HG03045 (cell line): Measurements from ENCODE around the gene RSKR.
"Not testable (repeated sequence)": the region's sequence is repeated elsewhere in the genome, so short reads cannot be mapped to it uniquely, and the experiment has no call there.

Experiments used
- ATAC-seq: cut with Tn5 transposase; IDR thresholded peaks from one replicate; pipeline ENCODE4 v1.9.1; 2021; ENCODE audit warnings: mild to moderate bottlenecking, moderate library complexity; ENCODE audit not compliant: unreplicated experiment

Gene RSKR

DNA sequence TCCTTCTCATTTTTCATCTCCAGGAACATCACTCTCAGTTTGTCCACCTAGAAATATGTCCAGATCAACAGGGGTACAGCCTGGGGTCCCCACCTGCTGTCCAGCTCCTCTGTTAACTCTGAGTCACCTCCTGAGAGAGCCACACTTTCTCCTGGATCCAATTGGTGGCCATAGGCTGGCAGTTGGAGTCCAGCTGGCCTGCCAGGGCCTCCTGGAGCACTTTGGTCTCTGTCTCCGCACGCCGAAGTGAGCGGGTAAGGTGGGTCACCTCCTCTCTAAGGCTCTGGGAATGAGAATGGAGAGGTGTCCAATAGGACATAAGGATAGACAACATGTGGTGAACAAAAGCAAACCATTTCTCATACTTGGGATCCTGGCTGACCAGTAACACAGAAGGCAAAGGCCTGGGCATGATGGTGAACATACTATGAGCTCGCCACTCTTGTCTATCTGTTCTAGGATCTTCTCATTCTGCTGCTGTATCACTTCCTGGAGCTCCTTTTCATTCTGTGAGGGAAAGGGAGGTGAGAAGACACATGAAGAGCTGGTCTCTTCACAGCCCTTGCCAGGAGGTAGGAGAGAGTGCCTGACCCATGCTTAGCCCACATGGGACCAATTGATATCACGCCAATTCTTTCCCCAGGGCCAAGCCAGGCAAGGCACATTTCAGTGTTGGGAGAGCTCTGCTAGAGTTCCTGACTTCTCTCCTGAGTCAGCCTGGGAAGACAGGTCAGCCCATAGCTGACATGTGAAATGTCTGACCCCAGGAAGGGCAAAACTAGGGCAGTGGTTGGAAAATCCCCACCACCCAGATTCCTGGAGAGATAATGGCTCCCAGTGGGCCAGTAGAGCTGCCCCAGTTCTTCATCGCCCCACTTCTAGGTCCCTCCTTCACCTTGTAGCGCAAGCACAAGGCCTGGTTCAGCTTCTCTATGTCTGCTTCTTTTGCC lies 35.5 kb downstream of the RSKR start:
- no peak for ATAC-seq

- ATAC-seq: no peak
Measured at GRCh38 chr17:28577466-28577824, 36.5 kb downstream of the RSKR start.

DNA sequence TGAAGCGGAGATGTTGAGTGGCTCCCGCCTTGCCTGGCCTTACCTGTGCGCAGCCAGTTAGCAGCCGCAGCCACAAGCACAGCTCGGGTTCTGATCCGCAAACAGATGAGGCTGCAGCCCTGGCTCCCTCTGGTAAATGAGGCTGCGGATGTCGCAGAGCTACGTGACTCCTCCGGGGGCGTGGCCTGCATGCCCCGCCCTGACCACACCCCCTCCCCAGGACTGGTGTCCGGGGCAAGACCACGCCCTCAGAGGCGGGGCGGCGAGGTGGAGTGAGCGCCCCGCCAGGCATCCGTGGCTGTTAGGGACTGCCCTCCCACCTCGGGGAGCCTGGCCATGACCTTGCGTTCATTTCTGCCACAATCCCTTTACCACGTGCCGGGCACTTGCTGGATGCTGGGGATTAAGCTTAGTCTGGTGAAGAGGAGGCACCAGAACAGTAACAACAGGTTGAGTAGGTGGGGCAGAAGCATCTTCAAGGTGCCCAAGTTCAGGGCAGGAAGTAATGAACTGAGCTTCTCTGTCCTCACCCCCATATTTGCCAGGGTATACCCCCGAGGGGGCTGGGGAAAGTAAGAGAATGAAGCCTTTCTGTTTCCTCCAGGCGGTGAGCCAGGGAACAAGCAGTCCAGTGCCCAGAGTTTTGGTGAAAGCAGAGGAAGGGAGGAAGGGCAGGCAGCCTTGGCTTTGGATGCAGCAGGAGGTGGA lies 37.1 kb downstream of the RSKR start, which contains the start of gene ALDOC:
TSS of gene ALDOC (minus strand) at position 138 of the 708 bp plus-strand sequence. CDS start 1,363 bp downstream, outside the sequence.
- ATAC-seq: peak; percentile 80

DNA sequence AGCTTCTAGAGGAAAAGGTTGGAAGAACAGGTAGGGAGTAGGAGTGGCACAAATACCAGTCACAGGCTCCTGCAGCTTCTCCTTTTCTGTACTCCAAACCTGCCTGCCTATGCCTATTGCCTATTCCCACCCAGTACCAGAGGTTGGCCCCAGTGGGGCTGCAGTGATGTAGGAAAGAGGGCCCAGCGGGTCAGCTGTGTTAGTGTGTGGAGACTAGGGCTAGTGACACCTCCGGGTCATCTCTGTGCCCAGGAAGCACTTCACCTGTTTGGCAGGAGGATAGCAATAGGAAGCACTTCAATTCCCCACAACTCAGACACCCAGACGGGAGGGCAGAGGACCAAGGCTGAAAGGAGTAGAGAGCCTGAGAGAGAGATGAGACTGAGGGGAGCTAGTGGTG lies 38.0 kb downstream of the RSKR start:
- not testable (repeated sequence) for ATAC-seq

- ATAC-seq: no peak
Measured at GRCh38 chr17:28575126-28575795, 38.7 kb downstream of the RSKR start.

DNA sequence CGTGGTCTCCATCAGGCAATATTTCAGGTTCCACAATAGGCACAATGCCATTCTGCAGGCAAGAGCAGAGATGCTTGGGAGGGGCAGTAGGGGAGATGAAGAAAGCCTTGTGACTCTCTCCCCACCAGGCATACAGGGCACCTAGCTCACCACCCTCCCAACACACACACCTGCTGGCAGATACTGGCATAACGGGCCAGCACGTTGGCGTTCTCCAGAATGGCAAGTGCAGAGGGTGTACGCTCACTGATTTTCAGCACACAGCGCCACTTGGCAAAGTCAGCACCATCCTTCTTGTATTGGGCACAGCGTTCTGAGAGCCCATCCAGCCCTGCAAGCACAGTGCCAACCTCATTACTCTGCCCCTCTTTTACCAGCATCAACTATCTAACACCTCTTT lies 39.5 kb downstream of the RSKR start:
- no peak for ATAC-seq

DNA sequence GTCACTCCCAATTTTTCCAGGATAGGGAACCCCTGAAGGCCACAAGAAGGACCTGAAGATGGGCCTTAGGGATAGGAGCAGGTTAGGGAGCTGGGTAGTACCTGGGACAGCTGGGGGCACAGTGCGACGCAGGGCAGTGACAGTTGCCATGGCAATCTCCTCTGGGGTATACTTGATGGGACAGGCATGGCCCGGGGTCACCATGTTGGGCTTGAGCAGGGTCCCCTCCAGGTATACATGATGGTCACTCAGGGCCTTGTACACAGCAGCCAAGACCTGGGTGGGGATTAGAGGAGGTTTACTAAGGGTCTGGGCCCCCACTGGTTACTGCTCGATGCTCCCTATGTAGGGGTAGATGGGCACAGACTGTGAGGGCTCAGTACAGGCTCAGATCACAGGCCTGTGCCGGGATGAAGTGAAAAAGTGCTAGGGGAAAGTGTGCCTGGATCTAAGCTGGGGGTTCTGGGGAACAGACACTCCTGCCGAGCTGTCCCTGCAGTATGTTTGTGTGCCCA lies 40.0 kb downstream of the RSKR start:
- ATAC-seq: no peak

GRCh38 chr17:28573521-28573920 lies 40.5 kb downstream of the RSKR start:
- no peak for ATAC-seq

DNA sequence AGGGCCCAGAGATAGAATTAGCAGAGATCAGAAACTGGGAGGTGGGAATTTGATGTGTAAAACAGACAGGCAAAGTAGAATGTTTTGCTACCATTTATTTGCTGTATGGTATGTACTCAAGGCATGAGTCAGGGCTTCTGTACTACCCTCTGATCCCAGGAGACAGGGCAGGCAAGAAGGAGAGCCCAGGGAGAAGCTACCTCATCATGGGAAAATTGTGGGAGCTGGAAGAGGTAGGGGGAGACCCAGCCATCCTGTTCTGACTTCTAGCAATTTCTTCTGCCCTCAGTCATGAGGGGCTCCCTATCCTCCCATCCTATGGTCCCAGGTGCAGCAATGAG lies 41.0 kb downstream of the RSKR start:
- ATAC-seq: no peak

- ATAC-seq: no peak
Measured at GRCh38 chr17:28572259-28573039, 41.5 kb downstream of the RSKR start.

GRCh38 chr17:28571361-28572122 lies 42.4 kb downstream of the RSKR start, which contains the start of gene PIGS:
PIGS (minus strand) TSS chr17:28571524; CDS start chr17:28571496, 28 bp downstream.
- ATAC-seq: peak; percentile 90

DNA sequence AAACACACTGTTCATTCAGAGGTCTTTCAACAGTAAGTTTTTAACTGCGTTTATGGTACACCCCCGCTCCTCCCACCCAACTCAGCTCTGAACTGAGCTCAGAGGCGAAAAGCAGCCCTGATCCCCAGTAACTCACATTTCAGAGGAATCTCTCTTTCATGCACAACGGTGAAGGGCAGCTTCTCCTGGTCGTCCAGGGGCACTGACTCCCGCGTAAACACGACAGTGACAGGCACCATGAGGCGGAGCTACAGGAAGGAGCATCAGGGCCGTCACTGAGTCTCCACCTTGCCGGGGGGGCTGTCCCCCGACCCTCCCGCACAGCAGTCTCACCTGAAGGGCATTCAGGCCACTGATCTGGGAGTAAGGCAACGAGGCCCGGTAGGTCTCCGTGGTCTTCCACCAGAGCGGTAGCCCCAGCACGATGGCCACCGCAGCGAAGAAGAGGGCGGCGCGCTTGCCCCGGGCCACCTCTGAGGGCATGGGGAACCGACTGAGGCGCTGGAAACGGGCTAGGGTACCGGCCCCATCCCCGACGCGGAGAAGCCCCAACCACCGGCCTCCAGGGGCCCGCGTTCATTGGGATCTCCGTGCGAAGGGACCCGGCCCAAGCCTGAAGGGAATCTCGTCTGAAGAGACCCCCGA lies 43.1 kb downstream of the RSKR start:
- ATAC-seq: peak; percentile 22

- ATAC-seq: no peak
Measured at GRCh38 chr17:28569446-28569845, 44.5 kb downstream of the RSKR start.

- ATAC-seq: no peak
Measured at GRCh38 chr17:28567604-28568003, 46.4 kb downstream of the RSKR start.

DNA sequence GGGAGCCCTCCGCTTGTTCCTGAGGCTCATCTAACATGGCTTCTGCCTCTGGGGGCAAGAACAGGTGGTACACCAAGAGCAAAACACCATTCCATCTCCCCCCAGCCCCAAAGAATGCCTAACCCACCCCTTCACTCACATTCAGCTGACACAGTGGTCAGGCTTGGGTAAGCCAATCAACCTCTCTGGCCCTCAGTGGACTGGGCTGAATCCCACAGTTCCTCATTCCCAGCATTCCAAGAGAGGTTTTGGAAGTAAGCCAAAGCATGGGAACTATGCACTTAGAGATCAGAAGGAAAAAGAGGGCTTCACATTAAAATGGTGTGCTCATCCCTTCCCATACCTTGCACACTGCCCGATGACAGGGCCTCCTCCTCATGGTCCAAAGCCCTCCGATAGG lies 50.5 kb downstream of the RSKR start:
- ATAC-seq: no peak
